ENCODE measurements around the gene TAOK2. TPM values are rescaled to one million over a fixed set of nuclear protein-coding genes. Genes with fewer than 3 reads are reported as not detected.

The TAOK2 gene
- total RNA-seq, 1 donor: 44.6 TPM

DNA sequence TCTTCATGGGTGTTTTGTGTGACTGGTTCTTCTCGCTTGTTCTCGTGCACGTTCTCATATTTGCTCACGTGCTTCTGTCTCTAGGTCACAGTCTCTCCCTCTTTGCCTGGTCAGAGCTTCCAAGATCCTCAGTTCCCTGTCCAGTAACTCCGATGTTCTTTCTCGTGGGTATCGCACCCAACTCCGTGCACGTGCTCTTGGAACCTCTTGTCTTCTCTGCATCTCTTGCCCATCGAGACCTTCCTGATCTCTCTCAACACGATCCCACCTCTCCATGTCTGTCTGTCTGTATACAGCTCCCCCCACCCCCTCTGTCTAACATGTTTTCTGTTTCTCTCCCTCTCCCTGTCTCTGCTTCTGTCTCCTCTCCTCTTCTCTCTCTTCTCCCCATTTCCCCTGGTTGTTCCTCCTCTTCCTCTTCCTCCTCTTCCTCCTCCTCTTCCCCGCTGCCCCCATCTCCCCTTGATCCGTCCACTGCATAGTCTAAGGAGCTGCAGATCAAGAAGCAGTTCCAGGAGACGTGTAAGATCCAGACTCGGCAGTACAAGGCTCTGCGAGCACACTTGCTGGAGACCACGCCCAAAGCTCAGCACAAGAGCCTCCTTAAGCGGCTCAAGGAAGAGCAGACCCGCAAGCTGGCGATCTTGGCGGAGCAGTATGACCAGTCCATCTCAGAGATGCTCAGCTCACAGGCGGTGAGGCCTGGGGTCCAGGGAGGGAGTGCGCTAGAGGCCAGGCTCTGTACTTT lies 15.6 kb downstream of the TAOK2 start:
- TF ChIP-seq, protein P1, sequence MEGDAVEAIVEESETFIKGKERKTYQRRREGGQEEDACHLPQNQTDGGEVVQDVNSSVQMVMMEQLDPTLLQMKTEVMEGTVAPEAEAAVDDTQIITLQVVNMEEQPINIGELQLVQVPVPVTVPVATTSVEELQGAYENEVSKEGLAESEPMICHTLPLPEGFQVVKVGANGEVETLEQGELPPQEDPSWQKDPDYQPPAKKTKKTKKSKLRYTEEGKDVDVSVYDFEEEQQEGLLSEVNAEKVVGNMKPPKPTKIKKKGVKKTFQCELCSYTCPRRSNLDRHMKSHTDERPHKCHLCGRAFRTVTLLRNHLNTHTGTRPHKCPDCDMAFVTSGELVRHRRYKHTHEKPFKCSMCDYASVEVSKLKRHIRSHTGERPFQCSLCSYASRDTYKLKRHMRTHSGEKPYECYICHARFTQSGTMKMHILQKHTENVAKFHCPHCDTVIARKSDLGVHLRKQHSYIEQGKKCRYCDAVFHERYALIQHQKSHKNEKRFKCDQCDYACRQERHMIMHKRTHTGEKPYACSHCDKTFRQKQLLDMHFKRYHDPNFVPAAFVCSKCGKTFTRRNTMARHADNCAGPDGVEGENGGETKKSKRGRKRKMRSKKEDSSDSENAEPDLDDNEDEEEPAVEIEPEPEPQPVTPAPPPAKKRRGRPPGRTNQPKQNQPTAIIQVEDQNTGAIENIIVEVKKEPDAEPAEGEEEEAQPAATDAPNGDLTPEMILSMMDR (IDR thresholded peaks at IDR 0.05; ENCODE audit: insufficient read depth, low read length): no peak
- no peak overlapping the region for H3K4me3 ChIP-seq (ENCODE audit: low read depth, low read length)
- DNase-seq (ENCODE audit: low read depth): no peak

DNA sequence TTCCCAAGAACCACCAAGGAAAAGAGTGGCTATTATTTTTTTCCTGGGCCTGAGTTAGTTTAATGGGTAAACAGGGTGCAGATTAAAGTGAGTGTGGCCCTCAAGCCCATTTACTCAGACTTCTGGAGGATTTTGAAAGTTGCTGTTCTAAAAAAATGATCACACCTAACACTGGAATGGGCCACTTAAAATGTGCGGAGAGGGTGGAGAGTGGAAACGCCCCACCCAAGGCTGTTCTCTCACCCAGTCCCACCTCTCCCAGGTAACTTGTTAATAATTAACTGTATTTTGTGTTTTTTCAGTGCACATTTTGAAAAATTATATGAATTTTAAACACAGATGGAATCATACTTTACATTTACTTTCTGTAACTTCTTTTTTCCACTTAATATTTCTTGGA lies 16.4 kb downstream of the TAOK2 start:
- TF ChIP-seq, protein P1 (IDR thresholded peaks at IDR 0.05; ENCODE audit: insufficient read depth, low read length): no peak
- H3K4me3 ChIP-seq (ENCODE audit: low read depth, low read length): no peak overlapping the region
- DNase-seq (ENCODE audit: low read depth): no peak

- H3K4me3 ChIP-seq (ENCODE audit: low read depth, low read length): no peak overlapping the region
- TF ChIP-seq, protein P1 (IDR thresholded peaks at IDR 0.05; ENCODE audit: insufficient read depth, low read length): no peak
- DNase-seq (ENCODE audit: low read depth): no peak
Observed at GRCh38 chr16:29990883-29991570, 17.4 kb downstream of the TAOK2 start.

- DNase-seq (ENCODE audit: low read depth): no peak
- H3K4me3 ChIP-seq (ENCODE audit: low read depth, low read length): no peak overlapping the region
- TF ChIP-seq, protein P1 (IDR thresholded peaks at IDR 0.05; ENCODE audit: insufficient read depth, low read length): no peak
Observed at GRCh38 chr16:29991571-29991904, 17.9 kb downstream of the TAOK2 start.

DNA sequence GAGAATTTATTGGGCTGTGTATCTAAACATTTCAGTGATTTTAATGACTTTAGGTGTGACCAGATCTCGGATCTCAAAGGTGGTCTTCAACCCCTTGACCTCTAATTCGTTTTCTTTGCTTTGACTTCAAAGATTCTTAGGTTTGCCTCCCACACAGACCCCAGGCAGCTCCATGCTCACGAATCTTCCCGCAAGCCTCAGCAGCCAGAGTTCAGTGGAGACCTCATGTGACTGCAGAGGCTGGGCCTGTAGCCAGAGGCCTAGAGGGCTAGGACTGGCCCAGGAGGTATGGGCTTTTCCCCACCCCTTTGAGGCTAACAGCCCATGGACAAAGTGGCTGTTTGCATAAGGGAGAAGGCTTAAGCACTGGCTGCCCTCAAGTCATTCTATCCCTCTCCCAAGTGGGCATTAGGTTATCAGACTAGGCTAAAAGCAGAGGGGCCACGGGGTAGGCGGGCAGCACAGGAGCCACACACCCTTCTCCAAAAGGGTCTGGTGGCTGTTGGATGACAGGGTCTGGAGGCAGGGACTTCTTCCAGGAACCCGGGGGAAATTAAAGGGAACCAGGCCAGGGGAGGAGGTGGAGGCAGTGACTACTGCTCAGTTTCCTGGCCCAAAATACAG lies 18.8 kb downstream of the TAOK2 start:
- TF ChIP-seq, protein P1 (IDR thresholded peaks at IDR 0.05; ENCODE audit: insufficient read depth, low read length): no peak
- no peak overlapping the region for H3K4me3 ChIP-seq (ENCODE audit: low read depth, low read length)
- DNase-seq (ENCODE audit: low read depth): peak; percentile 58

DNA sequence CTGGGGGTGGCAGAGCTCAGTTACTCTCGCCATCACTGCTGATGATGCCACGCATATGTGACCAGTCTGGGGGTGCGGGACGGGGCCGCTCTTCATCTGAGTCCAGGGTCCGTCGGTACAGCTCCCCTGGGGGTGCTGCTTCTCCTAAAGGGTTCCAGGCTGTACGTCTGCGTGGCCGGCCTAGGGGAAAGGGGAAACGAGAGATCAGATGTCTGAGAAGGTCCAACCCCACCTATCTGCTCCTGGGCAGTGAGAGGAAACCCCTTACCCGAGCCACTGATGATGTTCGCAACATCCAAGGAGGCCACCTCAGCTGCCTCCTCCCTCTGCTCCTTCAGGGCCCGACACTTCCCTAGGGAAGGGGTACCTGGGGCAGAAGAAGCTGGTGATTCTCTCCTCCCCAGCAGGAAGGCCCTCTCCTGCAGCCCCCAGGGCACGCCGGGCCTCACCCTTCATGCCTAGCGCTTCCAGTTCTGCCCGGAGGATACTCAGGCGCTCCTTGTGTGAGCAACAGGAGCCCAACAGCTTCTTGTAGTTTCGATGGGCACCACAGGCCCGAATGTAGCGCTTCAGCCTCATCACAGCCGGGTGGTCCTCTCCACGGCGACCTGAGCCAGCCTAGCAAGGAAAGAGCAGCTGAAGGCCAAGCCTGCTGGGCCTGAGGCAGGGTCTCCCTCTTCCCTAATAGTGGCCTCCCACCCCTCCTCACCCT lies 19.7 kb downstream of the TAOK2 start:
- TF ChIP-seq, protein P1 (IDR thresholded peaks at IDR 0.05; ENCODE audit: insufficient read depth, low read length): no peak
- no peak for DNase-seq (ENCODE audit: low read depth)
- no peak overlapping the region for H3K4me3 ChIP-seq (ENCODE audit: low read depth, low read length)
